ENCODE results near the gene NAPEPLD.
"Not testable (repeated sequence)": the region's sequence is repeated elsewhere in the genome, so short reads cannot be mapped to it uniquely, and the experiment has no call there.

The NAPEPLD gene

DNA sequence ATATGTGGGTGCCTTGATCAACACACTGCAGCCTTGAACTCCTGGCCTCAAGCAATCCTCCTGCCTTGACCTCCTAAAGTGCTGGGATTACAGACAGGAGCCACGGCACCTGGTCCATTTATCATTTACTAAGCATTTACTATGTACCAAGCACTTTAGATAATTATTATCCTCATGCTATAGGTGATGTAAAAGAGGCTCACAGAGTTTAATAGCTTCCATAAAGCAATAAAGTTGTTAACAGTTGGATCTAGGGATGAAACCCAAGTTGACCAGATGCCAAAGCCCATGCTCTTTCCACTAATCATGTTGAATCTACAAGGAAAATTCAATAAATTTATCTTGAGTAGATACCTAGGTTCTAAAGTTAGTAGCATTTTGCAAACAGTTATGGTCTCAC, 5.0 kb downstream of the NAPEPLD start:
- no peak for DNase-seq

- no peak for DNase-seq
Measured at GRCh38 chr7:103142494-103142893, 6.4 kb downstream of the NAPEPLD start.

DNA sequence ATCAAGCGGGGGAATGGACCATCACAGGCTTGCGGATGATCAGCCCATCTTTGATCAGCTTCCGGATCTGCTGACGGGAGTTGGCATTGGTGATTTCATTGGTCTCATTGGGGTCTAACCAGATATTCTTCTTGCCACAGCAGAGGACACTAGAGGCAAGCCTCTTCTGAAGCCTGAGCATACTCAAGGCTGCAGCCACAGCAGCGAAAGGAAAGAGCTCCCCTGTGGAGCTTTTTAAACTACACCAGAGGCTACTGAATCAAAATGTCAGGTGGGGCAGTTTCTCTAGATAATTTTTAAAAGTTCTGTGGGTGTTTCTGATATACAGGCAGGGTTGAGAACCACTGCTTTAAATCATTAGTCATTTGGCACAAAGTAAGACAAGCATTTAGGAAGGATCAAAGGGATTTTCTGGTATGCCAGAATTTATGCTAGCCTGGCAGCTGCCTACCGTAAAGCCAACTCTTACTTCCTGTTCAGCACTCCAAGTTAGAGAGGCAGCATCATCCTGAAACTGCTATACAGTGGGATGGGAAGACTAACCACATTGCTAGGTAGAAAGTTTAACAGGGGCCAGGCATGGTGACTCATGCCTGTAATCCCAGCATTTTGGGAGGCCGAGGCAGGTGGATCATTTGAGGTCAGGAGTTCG, 7.0 kb downstream of the NAPEPLD start:
- DNase-seq, result no peak

DNA sequence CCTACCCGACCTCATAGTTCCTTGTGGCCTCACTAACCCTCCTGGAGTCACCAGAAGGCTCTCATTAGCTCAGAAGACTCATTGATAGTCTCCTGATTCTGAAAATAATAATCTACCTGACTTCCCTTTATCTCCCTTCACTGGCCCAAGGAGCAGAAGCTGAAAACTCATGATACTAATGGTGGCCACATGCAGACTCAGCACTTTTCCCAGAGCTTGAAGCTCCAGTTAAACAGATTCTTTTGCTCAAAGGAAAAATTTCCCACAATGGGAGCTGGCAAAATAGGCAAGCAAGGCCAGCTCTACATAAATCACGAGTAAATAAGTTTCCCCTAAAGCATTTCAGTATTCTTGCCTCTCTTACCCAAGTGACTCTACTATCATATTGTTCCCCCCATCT, 8.2 kb downstream of the NAPEPLD start:
- DNase-seq, result no peak

DNA sequence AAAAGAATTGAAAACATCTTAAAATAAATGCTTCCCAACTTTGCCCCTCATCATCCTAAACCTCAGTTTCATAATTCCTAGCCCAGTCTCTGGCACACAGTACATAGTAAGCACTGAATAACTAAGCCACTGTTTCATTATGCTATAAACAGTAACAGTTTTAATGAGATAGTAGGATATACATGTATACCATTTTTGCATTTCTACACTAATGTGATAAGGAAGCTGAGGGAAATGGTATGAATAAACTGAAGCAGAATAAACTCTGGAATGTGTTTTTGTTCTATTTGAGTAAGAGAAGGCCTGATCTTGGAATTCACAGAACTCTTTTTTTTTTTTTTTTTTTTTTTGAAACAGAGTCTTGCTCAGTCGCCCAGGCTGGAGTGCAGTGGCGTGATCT, 8.8 kb downstream of the NAPEPLD start:
- DNase-seq, result no peak

- no peak for DNase-seq
Measured at GRCh38 chr7:103134836-103135554, 13.9 kb downstream of the NAPEPLD start.

- no peak for DNase-seq
Measured at GRCh38 chr7:103132995-103133688, 15.8 kb downstream of the NAPEPLD start.

GRCh38 chr7:103130901-103131624, 17.8 kb downstream of the NAPEPLD start:
- no peak for DNase-seq

GRCh38 chr7:103129702-103130549, 19.0 kb downstream of the NAPEPLD start:
- DNase-seq, result no peak

DNA sequence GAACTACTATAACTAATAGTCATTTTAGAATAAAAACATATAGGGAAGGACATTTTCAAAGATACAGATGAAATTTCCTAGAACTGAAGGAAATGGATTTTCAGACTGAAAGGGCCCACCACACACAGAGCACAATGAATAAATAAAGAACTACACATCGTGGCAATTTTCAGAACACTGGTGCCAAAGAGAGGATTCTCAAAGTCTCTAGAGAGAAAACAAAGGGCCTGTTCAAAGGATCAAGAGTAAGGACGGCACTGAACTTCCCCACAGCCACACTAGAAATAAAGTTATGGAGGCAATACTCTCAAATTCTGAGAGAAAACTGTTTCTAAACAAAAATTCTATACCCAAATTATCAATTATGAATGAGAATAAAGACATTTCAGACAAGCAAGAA, 21.9 kb downstream of the NAPEPLD start:
- DNase-seq, result no peak

DNA sequence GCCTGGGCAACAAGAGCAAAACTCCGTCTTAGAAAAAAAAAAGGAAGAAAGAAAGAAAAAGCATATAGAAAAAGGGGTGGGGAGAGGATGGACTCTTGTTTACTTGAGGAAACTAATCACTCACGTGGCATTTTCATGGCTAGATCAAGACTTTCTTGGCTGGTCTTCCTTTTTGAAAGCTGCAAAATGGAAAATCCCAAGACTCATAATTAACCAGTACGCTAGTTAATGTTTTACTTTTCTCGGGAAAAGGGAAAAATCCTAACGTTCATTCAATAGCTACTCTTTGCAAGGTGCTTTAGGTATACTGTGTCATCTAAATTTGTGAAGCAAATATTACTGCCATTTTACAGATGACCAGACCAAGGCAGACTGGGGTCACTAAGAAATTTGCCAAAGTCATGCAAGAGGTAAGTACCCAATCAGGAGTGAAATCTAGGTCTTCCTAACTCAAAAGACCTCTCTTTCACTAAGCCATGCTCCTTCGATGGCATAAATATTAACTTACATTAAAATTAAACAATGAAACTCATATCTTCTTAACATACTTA, 24.4 kb downstream of the NAPEPLD start:
- DNase-seq, result no peak

DNA sequence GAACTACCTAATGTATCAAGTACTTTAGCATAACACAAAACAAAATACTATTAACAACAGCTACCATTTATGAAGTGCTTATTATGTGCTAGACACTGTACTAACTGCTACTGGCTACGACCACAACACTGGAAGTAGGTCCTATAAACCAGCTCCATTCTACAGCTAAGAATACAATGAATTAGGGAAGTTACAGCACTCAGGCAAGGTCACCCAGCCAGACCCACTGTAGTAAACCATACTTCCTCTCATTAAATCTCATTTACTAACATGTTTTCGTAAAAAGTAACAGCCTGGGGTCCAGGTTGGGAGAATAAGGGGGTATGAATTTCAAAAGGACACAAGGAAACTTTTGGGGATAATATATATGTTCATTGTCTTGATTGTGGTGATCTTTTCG, 25.4 kb downstream of the NAPEPLD start:
- DNase-seq, result no peak

- no peak for DNase-seq
Measured at GRCh38 chr7:103121641-103122040, 27.3 kb downstream of the NAPEPLD start.

DNA sequence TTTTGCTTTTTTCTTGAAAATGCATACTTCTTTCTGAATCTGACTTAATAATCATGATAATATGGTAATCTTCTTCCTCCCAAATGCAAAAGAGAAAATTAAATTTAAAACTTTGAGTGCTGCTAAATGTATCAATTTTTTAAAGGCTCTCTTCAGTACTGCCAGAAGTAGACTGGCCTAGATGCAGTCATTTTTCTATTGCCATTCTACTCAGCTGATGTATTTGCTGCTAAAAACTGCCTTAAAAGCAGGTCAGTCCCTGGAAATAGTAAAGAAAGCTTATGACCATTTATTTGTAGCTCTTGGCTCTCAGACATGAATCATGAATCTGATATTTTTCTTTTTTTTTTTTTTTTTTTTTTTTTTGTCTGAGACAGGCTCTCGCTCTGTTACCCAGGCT, 28.5 kb downstream of the NAPEPLD start:
- DNase-seq, result no peak

- no peak for DNase-seq
Measured at GRCh38 chr7:103119791-103120291, 29.1 kb downstream of the NAPEPLD start.

DNA sequence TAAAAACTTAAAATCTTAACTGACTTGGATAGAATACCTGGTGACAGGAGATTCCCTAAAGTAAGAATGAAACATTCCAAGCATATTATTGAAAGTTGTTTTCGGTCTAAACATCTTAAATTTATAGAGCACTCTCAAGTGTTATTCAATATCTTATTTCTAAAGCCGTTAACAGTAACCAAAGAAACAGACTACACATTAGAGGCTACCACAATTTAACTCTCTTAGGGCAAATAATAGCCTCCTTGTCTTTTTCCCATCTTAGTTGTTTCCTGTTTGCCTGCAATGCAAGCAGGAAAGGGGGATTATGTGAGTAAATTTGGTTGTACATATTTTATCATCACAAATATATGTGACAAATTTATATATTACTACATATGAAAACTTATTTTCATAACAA, 31.4 kb downstream of the NAPEPLD start:
- DNase-seq, result no peak

DNA sequence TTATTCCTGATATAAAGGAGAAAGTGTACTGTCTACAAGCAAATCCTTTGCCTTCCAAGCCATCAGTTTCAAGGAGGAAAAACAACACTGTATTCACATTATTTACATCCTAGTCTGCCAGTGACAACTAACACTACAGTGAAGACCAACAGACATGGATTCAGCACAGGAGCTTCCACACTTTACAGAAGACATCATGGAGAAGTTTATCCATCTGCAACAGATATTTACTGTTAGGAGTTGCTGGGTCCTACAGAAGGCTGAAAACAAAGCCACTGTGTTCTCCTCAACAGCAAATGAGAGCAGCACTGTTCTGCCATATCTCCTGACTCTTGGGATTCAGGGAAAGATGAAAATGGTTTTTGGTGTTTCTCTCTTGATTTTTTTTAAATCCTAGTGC, 31.9 kb downstream of the NAPEPLD start:
- no peak for DNase-seq

- no peak for DNase-seq
Measured at GRCh38 chr7:103116511-103116910, 32.4 kb downstream of the NAPEPLD start.

GRCh38 chr7:103115771-103116170, 33.1 kb downstream of the NAPEPLD start:
- no peak for DNase-seq

DNA sequence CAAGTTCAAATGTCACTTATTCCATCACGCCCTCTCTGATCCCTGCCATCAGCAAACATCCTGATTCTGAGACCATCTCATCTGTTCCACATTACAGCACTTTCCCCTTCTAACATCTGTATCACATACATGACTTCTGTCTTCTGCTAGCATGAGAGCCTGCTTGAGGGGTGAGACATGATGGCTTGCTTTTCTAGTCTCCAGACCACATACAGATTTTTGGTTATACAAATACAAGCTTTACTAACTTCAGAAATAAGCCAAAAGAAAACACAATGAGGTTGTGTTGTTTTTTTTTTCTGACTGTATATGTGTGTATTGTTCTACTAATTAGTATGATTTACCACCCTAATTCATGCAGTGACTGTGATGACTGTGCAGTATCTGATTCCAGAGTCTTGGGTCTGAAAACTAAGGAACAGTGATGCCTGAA, 34.3 kb downstream of the NAPEPLD start:
- no peak for DNase-seq

GRCh38 chr7:103113164-103113563, 35.7 kb downstream of the NAPEPLD start:
- DNase-seq, result no peak

DNA sequence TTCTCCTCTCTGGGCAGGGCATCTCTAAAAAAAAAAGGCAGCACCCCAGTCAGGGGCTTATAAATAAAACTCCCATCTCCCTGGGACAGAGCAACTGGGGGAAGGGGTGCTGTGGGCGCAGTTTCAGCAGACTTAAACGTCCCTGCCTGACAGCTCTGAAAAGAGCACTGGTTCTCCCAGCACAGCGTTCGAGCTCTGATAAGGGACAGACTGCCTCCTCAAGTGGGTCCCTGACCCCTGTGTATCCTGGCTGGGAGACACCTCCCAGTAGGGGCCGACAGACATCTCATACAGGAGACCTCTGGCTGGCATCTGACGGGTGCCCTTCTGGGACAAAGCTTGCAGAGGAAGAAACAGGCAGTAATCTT, 42.2 kb downstream of the NAPEPLD start:
- not testable (repeated sequence) for DNase-seq
